SK-N-SH (cell line): Measurements from ENCODE around the gene TUFM. TPM values are rescaled to one million over a fixed set of nuclear protein-coding genes. Genes with fewer than 3 reads are reported as not detected.

ENCODE experiments used
- CTCF ChIA-PET: fragments of 300-600, 350-600 bp; formaldehyde crosslinking; extraction: SDS; loops from one replicate; lab custom pipeline; 2021; lab: Yijun Ruan, JAX
- POLR2A ChIA-PET: fragments of 350-600 bp; sonication (Branson Sonifier 250); formaldehyde crosslinking; extraction: SDS; loops from one replicate; lab custom pipeline; 2020; ENCODE audit warnings: antibody characterized with exemption, inconsistent platforms; lab: Yijun Ruan, JAX
- DNase-seq: peaks from one replicate; pipeline ENCODE4 v3.0.0; 2012
- H2AFZ ChIP-seq: fragments of 200-600 bp; sonication (generic); 2 replicates; pipeline ENCODE4 v1.8.1; 2016; ENCODE audit warnings: antibody characterized with exemption, mild to moderate bottlenecking, low read depth
- H3F3A ChIP-seq: fragments of 200-600 bp; sonication (generic); replicated peaks from 2 replicates; pipeline ENCODE3; 2016; ENCODE audit warnings: antibody characterized with exemption, mild to moderate bottlenecking; ENCODE audit not compliant: insufficient read depth
- H3K27ac ChIP-seq, 2 experiments: fragments of 200-500 bp in 1 of 2; fragments of 200-600 bp in 1 of 2; sonication (Bioruptor generic) in 1 of 2; sonication (generic), shearing (Covaris generic) in 1 of 2; 2 replicates each; pipeline versions ENCODE4 v1.5.1 to v1.6.1; 2014 to 2016; ENCODE audit warnings: low read depth in 2 of 2, inconsistent platforms in 1 of 2, low read length in 1 of 2, mild to moderate bottlenecking in 1 of 2, mixed read lengths in 1 of 2
- H3K27me3 ChIP-seq: fragments of 200-600 bp; sonication (generic), shearing (Covaris generic); 2 replicates; pipeline ENCODE4 v1.6.1; 2016; ENCODE audit warnings: mixed run types; ENCODE audit not compliant: insufficient read depth
- H3K36me3 ChIP-seq, 2 experiments: fragments of 200-500 bp in 1 of 2; fragments of 200-600 bp in 1 of 2; sonication (Bioruptor generic) in 1 of 2; sonication (generic) in 1 of 2; replicated peaks in 1 of 2; 2 replicates each; pipeline versions ENCODE3 to v1.5.1; 2014 to 2016; ENCODE audit warnings: low read length in 1 of 2, mild to moderate bottlenecking in 1 of 2; ENCODE audit not compliant: insufficient read depth in 2 of 2, control insufficient read depth in 1 of 2
- H3K4me1 ChIP-seq, 2 experiments: fragments of 200-500 bp in 1 of 2; fragments of 200-600 bp in 1 of 2; sonication (Bioruptor generic) in 1 of 2; sonication (generic), shearing (Covaris generic) in 1 of 2; 2 replicates each; pipeline versions ENCODE4 v1.5.1 to v1.6.1; 2014 to 2016; ENCODE audit warnings: low read depth in 1 of 2, low read length in 1 of 2, mixed run types in 1 of 2; ENCODE audit not compliant: insufficient read depth in 2 of 2, control insufficient read depth in 1 of 2
- H3K4me2 ChIP-seq: fragments of 200-600 bp; sonication (generic), shearing (Covaris generic); 2 replicates; pipeline ENCODE4 v1.6.1; 2017; ENCODE audit warnings: mixed run types
- H3K4me3 ChIP-seq, 2 experiments: fragments of 200-500 bp in 1 of 2; fragments of 200-600 bp in 1 of 2; sonication (Bioruptor generic) in 1 of 2; sonication (generic), shearing (Covaris generic) in 1 of 2; 2 replicates each; pipeline versions ENCODE4 v1.5.1 to v1.8.1; 2014 to 2016; ENCODE audit warnings: low read depth in 2 of 2, inconsistent platforms in 1 of 2, low read length in 1 of 2, mild to moderate bottlenecking in 1 of 2, mixed read lengths in 1 of 2, moderate library complexity in 1 of 2
- H3K79me2 ChIP-seq: fragments of 200-600 bp; sonication (generic); 2 replicates; pipeline ENCODE4 v1.8.1; 2017; ENCODE audit warnings: mild to moderate bottlenecking; ENCODE audit not compliant: insufficient read depth
- H3K9ac ChIP-seq: fragments of 200-600 bp; sonication (generic); 2 replicates; pipeline ENCODE4 v1.6.1; 2017; ENCODE audit warnings: mixed run types
- H3K9me2 ChIP-seq: fragments of 200-600 bp; sonication (generic); 2 replicates; pipeline ENCODE4 v1.6.1; 2017; ENCODE audit warnings: mixed run types
- H3K9me3 ChIP-seq: fragments of 200-600 bp; sonication (generic); 2 replicates; pipeline ENCODE4 v1.6.1; 2017; ENCODE audit warnings: mixed run types, mild to moderate bottlenecking, moderate library complexity
- H4K20me1 ChIP-seq: fragments of 200-600 bp; sonication (generic); 2 replicates; pipeline ENCODE4 v1.6.1; 2017; ENCODE audit warnings: mild to moderate bottlenecking, mixed run types; ENCODE audit not compliant: insufficient read depth
- CTCF ChIP-seq: fragments of 200-600 bp; sonication (generic); IDR thresholded peaks from 2 replicates; pipeline ENCODE4 v1.6.1; 2017; ENCODE audit warnings: antibody characterized with exemption, mild to moderate bottlenecking, moderate library complexity
- ELF1 ChIP-seq: IDR thresholded peaks from 2 replicates; pipeline ENCODE4 v1.4.0; 2012
- EP300 ChIP-seq, 2 experiments: IDR thresholded peaks; 2 replicates each; pipeline versions ENCODE4 v1.4.0 to v1.6.1; 2012; ENCODE audit warnings: borderline replicate concordance in 1 of 2, low read depth in 1 of 2, low read length in 1 of 2
- EZH2phosphoT487 ChIP-seq: fragments of 200-600 bp; sonication (generic); IDR thresholded peaks from 2 replicates; pipeline ENCODE4 v1.6.1; 2017; ENCODE audit warnings: low read depth, mixed run types, mild to moderate bottlenecking, antibody characterized with exemption, moderate library complexity, borderline replicate concordance
- FOXJ3 ChIP-seq: sonication (generic); formaldehyde crosslinking; IDR thresholded peaks from 2 replicates; pipeline ENCODE4 v1.5.1; 2020; ENCODE audit warnings: mild to moderate bottlenecking, missing genetic modification reagents
- FOXM1 ChIP-seq: IDR thresholded peaks from 2 replicates; pipeline ENCODE4 v1.4.0; 2012; ENCODE audit warnings: low read depth, mild to moderate bottlenecking
- NRF1 ChIP-seq: IDR thresholded peaks from 2 replicates; pipeline ENCODE4 v1.6.1; 2012; ENCODE audit warnings: low read depth, mild to moderate bottlenecking, low read length
- PBX3 ChIP-seq: IDR thresholded peaks from 2 replicates; pipeline ENCODE4; 2012
- RAD21 ChIP-seq: IDR thresholded peaks from 2 replicates; pipeline ENCODE4 v1.6.1; 2012; ENCODE audit warnings: mild to moderate bottlenecking, low read length
- REST ChIP-seq: IDR thresholded peaks from 2 replicates; pipeline ENCODE4 v1.6.1; 2012; ENCODE audit warnings: mild to moderate bottlenecking, low read depth, low read length, moderate library complexity
- RFX5 ChIP-seq: IDR thresholded peaks from 2 replicates; pipeline ENCODE4 v1.6.1; 2012; ENCODE audit warnings: mild to moderate bottlenecking, improper control_type of control experiment, low read length
- RXRA ChIP-seq: IDR thresholded peaks from 2 replicates; pipeline ENCODE4 v1.4.0; 2012; ENCODE audit warnings: low read depth, mild to moderate bottlenecking, borderline replicate concordance
- SIN3A ChIP-seq: IDR thresholded peaks from 2 replicates; pipeline ENCODE4 v1.6.1; 2012; ENCODE audit warnings: low read depth, mild to moderate bottlenecking, low read length, moderate library complexity, borderline replicate concordance
- TAF1 ChIP-seq: IDR thresholded peaks from 2 replicates; pipeline ENCODE4 v1.6.1; 2012; ENCODE audit warnings: low read depth, mild to moderate bottlenecking, low read length, moderate library complexity, borderline replicate concordance
- TCF12 ChIP-seq: IDR thresholded peaks from 2 replicates; pipeline ENCODE4 v1.4.0; 2012
- TEAD4 ChIP-seq: IDR thresholded peaks from 2 replicates; pipeline ENCODE4 v1.4.0; 2012; ENCODE audit warnings: mild to moderate bottlenecking, borderline replicate concordance; ENCODE audit not compliant: insufficient read depth
- USF1 ChIP-seq: IDR thresholded peaks from 2 replicates; pipeline ENCODE4 v1.4.0; 2012; ENCODE audit warnings: low read depth, borderline replicate concordance
- YY1 ChIP-seq: IDR thresholded peaks from 2 replicates; pipeline ENCODE4 v1.4.0; 2012; ENCODE audit warnings: low read depth, mild to moderate bottlenecking
- WGBS: methylation state at CpG from one replicate; pipeline ENCODE4 v1.1.6; 2017; ENCODE audit warnings: low lambda C conversion rate; 5-methylcytosine and 5-hydroxymethylcytosine counted together
- polyA plus RNA-seq, 3 experiments: library from polyadenylated mRNA; depleted of rRNA; stranded (reverse); fragments of >200 nt; gene quantifications; 2 replicates each; pipeline ENCODE4 v1.2.3, GENCODE V29; 2012

The TUFM gene
- polyA plus RNA-seq, 1 of the 3 experiments (the other 2 are of a cell fraction): 358 TPM

GRCh38 chr16:28859326-28859725 lies 13.2 kb upstream of the TUFM start:
- Histone ChIP-seq H3K9ac (no peak overlapping the region), H3K79me2 (peaks cover 37% of the 10 kb centered on the region), H3K9me2 (no peaks in the 10 kb centered on the region), H3K27ac (no peak overlapping the region), H3K4me3 (no peak overlapping the region), H4K20me1 (no peaks in the 10 kb centered on the region), H3F3A (peaks cover 10% of the 10 kb centered on the region), H3K9me3 (no peaks in the 10 kb centered on the region), H3K36me3 (no peaks in the 10 kb centered on the region), H2AFZ (no peak overlapping the region), H3K4me2 (no peak overlapping the region), H3K27me3 (no peaks in the 10 kb centered on the region)
- 71% methylated on average over 4 of the region's 4 CpGs for WGBS
- POLR2A ChIA-PET: no interaction called here
- DNase-seq: no peak
- CTCF ChIA-PET: interaction anchor here (1.4 kb wide), 1 partner anchor 13 kb away, joined by 5 read pairs; the partner anchor contains the start of gene TUFM
- no peak for TF ChIP-seq SIN3A
- TF ChIP-seq REST: no peak
- TF ChIP-seq TAF1: no peak
- no peak for TF ChIP-seq CTCF
- TF ChIP-seq RAD21: no peak
- TF ChIP-seq EP300 (IDR thresholded peaks at IDR 0.05; ENCODE audit: borderline replicate concordance in 1 of 2, low read depth in 1 of 2, low read length in 1 of 2): no peak
- no peak for TF ChIP-seq RXRA
- no peak for TF ChIP-seq USF1
- TF ChIP-seq TCF12: no peak
- no peak for TF ChIP-seq TEAD4
- no peak for TF ChIP-seq EZH2phosphoT487
- no peak for TF ChIP-seq NRF1
- no peak for TF ChIP-seq RFX5
- TF ChIP-seq FOXJ3 (CRISPR knock-in tag): no peak
- no peak for TF ChIP-seq YY1
- TF ChIP-seq FOXM1: no peak
- TF ChIP-seq ELF1: no peak
- no peak for TF ChIP-seq PBX3
- TF ChIP-seq, all 33 proteins: peak for 0
- peaks cover 0 to 7% of the 10 kb centered on the region in 2 experiments; a peak in 3 of 4 replicates for H3K4me1 ChIP-seq
